T-helper 1 cell (primary cell): Measurements from ENCODE around the gene GDAP2.

Experiments used
- DNase-seq, 5 donors: peaks; one replicate each; pipeline ENCODE4 v3.0.0-alpha.2; 2012 to 2020

Gene GDAP2

GRCh38 chr1:117836069-117836468 lies 93.4 kb downstream of the GDAP2 start:
- no peak for DNase-seq

- no peak for DNase-seq
These were observed 95.0 kb downstream of the GDAP2 start for GRCh38 chr1:117834416-117834815.

- no peak for DNase-seq
These were observed 97.0 kb downstream of the GDAP2 start for GRCh38 chr1:117832453-117832852.

- DNase-seq, result no peak
These were observed 99.2 kb downstream of the GDAP2 start for GRCh38 chr1:117830222-117830621.

GRCh38 chr1:117828201-117828600 lies 101.2 kb downstream of the GDAP2 start:
- DNase-seq, result no peak

GRCh38 chr1:117826540-117827078 lies 102.8 kb downstream of the GDAP2 start:
- DNase-seq, result peak in 1 of 5 donors; percentile 6

- DNase-seq, result no peak
These were observed 103.3 kb downstream of the GDAP2 start for GRCh38 chr1:117826119-117826518.

GRCh38 chr1:117825414-117825813 lies 104.0 kb downstream of the GDAP2 start:
- DNase-seq, result no peak

GRCh38 chr1:117824616-117825015 lies 104.8 kb downstream of the GDAP2 start:
- DNase-seq, result no peak

- DNase-seq, result peak in 1 of 5 donors; percentile 27
These were observed 107.5 kb downstream of the GDAP2 start for GRCh38 chr1:117821774-117822482.

GRCh38 chr1:117821382-117821755 lies 108.1 kb downstream of the GDAP2 start:
- no peak for DNase-seq

- no peak for DNase-seq
These were observed 108.6 kb downstream of the GDAP2 start for GRCh38 chr1:117820694-117821381.

GRCh38 chr1:117820096-117820495 lies 109.3 kb downstream of the GDAP2 start:
- DNase-seq, result no peak

GRCh38 chr1:117819301-117819700 lies 110.1 kb downstream of the GDAP2 start:
- DNase-seq, result no peak

GRCh38 chr1:117818456-117818855 lies 111.0 kb downstream of the GDAP2 start:
- no peak for DNase-seq

- DNase-seq, result no peak
These were observed 111.8 kb downstream of the GDAP2 start for GRCh38 chr1:117817629-117818028.

- no peak for DNase-seq
These were observed 113.5 kb downstream of the GDAP2 start for GRCh38 chr1:117815926-117816325.

- DNase-seq, result no peak
These were observed 114.3 kb downstream of the GDAP2 start for GRCh38 chr1:117814856-117815797.
